Femur (tissue), 1 donor: Measurements from ENCODE around the gene IFI44L.

ENCODE experiments used
- DNase-seq: peaks from one replicate; pipeline ENCODE4 v3.0.0-alpha.2; 2017

The IFI44L gene

GRCh38 chr1:78691995-78692747, 71.9 kb downstream of the IFI44L start:
- no peak for DNase-seq
